CD4-positive, alpha-beta T cell (primary cell): ENCODE measurements around the gene ATP8B3. TPM values are rescaled to one million over a fixed set of nuclear protein-coding genes. Genes with fewer than 3 reads are reported as not detected.
A peak's percentile ranks its signal among the peaks of the same experiment; 100 is the strongest.
"Not testable (repeated sequence)": the region's sequence is repeated elsewhere in the genome, so short reads cannot be mapped to it uniquely, and the experiment has no call there.

ENCODE experiments used
- ATAC-seq: fragments of 200-7000 bp; cut with Tn5 transposase; one replicate; pipeline ENCODE4 v1.10.0; 2022; ENCODE audit warnings: mild to moderate bottlenecking; ENCODE audit not compliant: poor library complexity
- CTCF ChIA-PET: fragments of 350-600 bp; sonication (Branson Sonifier 250); formaldehyde crosslinking; loops from one replicate; lab custom pipeline; 2021; ENCODE audit warnings: antibody characterized with exemption, inconsistent platforms; lab: Charles Lee
- POLR2A ChIA-PET: fragments of 350-600 bp; sonication (Branson Sonifier 250); formaldehyde crosslinking; loops from one replicate; lab custom pipeline; 2021; ENCODE audit warnings: antibody characterized with exemption, inconsistent platforms; lab: Charles Lee
- DNase-seq, 14 experiments: peaks; one replicate each; pipeline ENCODE4 v3.0.0-alpha.2; 2013 to 2020; ENCODE audit warnings: mixed read lengths in 2 of 14
- H3K27ac ChIP-seq, 2 donors: one replicate each; pipeline versions ENCODE4 v1.5.1 to v1.7.0; 2013; ENCODE audit warnings: low read length in 2 of 2, low read depth in 1 of 2, mild to moderate bottlenecking in 1 of 2
- H3K27me3 ChIP-seq, 2 experiments: 1 replicate in 1 of 2; 2 replicates in 1 of 2; pipeline versions ENCODE4 v1.6.1 to v1.7.0; 2013; ENCODE audit warnings: low read length in 2 of 2, control low read depth in 1 of 2, mild to moderate bottlenecking in 1 of 2, moderate library complexity in 1 of 2; ENCODE audit not compliant: insufficient read depth in 2 of 2, control insufficient read depth in 1 of 2
- H3K36me3 ChIP-seq: one replicate; pipeline ENCODE4 v1.6.1; 2013; ENCODE audit warnings: low read length, control low read depth; ENCODE audit not compliant: insufficient read depth
- H3K4me1 ChIP-seq: one replicate; pipeline ENCODE4 v1.6.1; 2013; ENCODE audit warnings: low read length, control low read depth; ENCODE audit not compliant: insufficient read depth
- H3K4me3 ChIP-seq: one replicate; pipeline ENCODE4 v1.5.1; 2013; ENCODE audit warnings: mild to moderate bottlenecking, low read length, moderate library complexity
- H3K9me3 ChIP-seq, 2 experiments: 1 replicate in 1 of 2; 2 replicates in 1 of 2; pipeline versions ENCODE4 v1.6.1 to v1.7.0; 2013; ENCODE audit warnings: low read length in 2 of 2, mild to moderate bottlenecking in 2 of 2, control low read depth in 1 of 2, moderate library complexity in 1 of 2; ENCODE audit not compliant: control insufficient read depth in 1 of 2, insufficient read depth in 1 of 2
- H3K27ac Mint-ChIP-seq: one replicate; pipeline ENCODE4 v1.8.0; 2020; ENCODE audit warnings: mixed read lengths
- H3K27me3 Mint-ChIP-seq: one replicate; pipeline ENCODE4 v1.8.0; 2021; ENCODE audit warnings: mixed read lengths
- H3K36me3 Mint-ChIP-seq: one replicate; pipeline ENCODE4 v1.8.0; 2021; ENCODE audit warnings: low read depth, mixed read lengths
- H3K4me1 Mint-ChIP-seq: one replicate; pipeline ENCODE4 v1.8.0; 2021; ENCODE audit warnings: low read depth, mixed read lengths
- H3K4me3 Mint-ChIP-seq: one replicate; pipeline ENCODE4 v1.8.0; 2020; ENCODE audit warnings: mild to moderate bottlenecking, mixed read lengths
- H3K9me3 Mint-ChIP-seq: one replicate; pipeline ENCODE4 v1.8.0; 2020; ENCODE audit warnings: mixed read lengths
- intact Hi-C, 2 experiments: fragments of 100-400 bp; cut with DNase I in 1 of 2; cut with micrococcal nuclease in 1 of 2; formaldehyde crosslinking; loops; one replicate each; pipeline versions ENCODE4 v1.15.1 to v1.9.0; 2023 to 2025; cut with DNase I, micrococcal nuclease
- total RNA-seq, 174 experiments: library from RNA in 2 of 174; stranded (reverse) in 2 of 174; gene quantifications; one replicate each; pipeline ENCODE4 v1.2.3 and lab custom pipeline; 2021 to 2026
- TF ChIP-seq, protein P1 (sequence below): fragments of 200-600 bp; IDR thresholded peaks from one replicate; pipeline ENCODE4 v1.8.0; 2022; ENCODE audit warnings: antibody characterized with exemption, mild to moderate bottlenecking

ATP8B3 gene
- total RNA-seq, 2 experiments from 2014 or later, result 2.5 to 3.2 TPM

GRCh38 chr19:1799695-1800342, 12.3 kb downstream of the ATP8B3 start:
- H3K36me3 ChIP-seq, result peaks cover under 1% of the 10 kb centered on the region
- peak in 1 of 14 experiments; percentile 21 for DNase-seq
- H3K9me3 ChIP-seq, result no peaks in the 10 kb centered on the region
- no peak overlapping the region for H3K27ac ChIP-seq
- H3K4me3 Mint-ChIP-seq, result no peak overlapping the region
- no peaks in the 10 kb centered on the region for H3K4me1 Mint-ChIP-seq
- H3K27me3 Mint-ChIP-seq, result peaks cover 7% of the 10 kb centered on the region
- ChIA-PET POLR2A (no interaction called here), CTCF (interaction anchor here (0.6 kb wide), 1 partner anchor 285 kb away, joined by 3 read pairs; no protein-coding TSS in a partner anchor)
- H3K27me3 ChIP-seq, result peaks cover 6 to 10% of the 10 kb centered on the region in 2 experiments
- H3K36me3 Mint-ChIP-seq, result no peaks in the 10 kb centered on the region
- no peak for ATAC-seq
- H3K27ac Mint-ChIP-seq, result no peak overlapping the region
- peaks cover 7% of the 10 kb centered on the region for H3K4me1 ChIP-seq
- TF ChIP-seq, protein P1, sequence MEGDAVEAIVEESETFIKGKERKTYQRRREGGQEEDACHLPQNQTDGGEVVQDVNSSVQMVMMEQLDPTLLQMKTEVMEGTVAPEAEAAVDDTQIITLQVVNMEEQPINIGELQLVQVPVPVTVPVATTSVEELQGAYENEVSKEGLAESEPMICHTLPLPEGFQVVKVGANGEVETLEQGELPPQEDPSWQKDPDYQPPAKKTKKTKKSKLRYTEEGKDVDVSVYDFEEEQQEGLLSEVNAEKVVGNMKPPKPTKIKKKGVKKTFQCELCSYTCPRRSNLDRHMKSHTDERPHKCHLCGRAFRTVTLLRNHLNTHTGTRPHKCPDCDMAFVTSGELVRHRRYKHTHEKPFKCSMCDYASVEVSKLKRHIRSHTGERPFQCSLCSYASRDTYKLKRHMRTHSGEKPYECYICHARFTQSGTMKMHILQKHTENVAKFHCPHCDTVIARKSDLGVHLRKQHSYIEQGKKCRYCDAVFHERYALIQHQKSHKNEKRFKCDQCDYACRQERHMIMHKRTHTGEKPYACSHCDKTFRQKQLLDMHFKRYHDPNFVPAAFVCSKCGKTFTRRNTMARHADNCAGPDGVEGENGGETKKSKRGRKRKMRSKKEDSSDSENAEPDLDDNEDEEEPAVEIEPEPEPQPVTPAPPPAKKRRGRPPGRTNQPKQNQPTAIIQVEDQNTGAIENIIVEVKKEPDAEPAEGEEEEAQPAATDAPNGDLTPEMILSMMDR, result no peak
- intact Hi-C loops, result loop anchor here (5.0 to 10.0 kb wide), 2 partner anchors 253 to 255 kb away; no protein-coding TSS in a partner anchor
- no peaks in the 10 kb centered on the region for H3K9me3 Mint-ChIP-seq
- no peak overlapping the region for H3K4me3 ChIP-seq

GRCh38 chr19:1797313-1797712, 14.8 kb downstream of the ATP8B3 start:
- H3K9me3 ChIP-seq, H3K9me3 Mint-ChIP-seq, H3K36me3 ChIP-seq, H3K27ac Mint-ChIP-seq, CTCF ChIA-PET, H3K4me3 Mint-ChIP-seq, H3K4me3 ChIP-seq, ATAC-seq, POLR2A ChIA-PET, H3K4me1 Mint-ChIP-seq, H3K4me1 ChIP-seq, DNase-seq, H3K36me3 Mint-ChIP-seq, H3K27ac ChIP-seq: not testable (repeated sequence)
- intact Hi-C loops, result loop anchor here (5.0 to 10.0 kb wide), 2 partner anchors 250 to 253 kb away; no protein-coding TSS in a partner anchor
- peaks cover 14% of the 10 kb centered on the region for H3K27me3 Mint-ChIP-seq
- peaks cover 6 to 10% of the 10 kb centered on the region in 2 experiments for H3K27me3 ChIP-seq

DNA sequence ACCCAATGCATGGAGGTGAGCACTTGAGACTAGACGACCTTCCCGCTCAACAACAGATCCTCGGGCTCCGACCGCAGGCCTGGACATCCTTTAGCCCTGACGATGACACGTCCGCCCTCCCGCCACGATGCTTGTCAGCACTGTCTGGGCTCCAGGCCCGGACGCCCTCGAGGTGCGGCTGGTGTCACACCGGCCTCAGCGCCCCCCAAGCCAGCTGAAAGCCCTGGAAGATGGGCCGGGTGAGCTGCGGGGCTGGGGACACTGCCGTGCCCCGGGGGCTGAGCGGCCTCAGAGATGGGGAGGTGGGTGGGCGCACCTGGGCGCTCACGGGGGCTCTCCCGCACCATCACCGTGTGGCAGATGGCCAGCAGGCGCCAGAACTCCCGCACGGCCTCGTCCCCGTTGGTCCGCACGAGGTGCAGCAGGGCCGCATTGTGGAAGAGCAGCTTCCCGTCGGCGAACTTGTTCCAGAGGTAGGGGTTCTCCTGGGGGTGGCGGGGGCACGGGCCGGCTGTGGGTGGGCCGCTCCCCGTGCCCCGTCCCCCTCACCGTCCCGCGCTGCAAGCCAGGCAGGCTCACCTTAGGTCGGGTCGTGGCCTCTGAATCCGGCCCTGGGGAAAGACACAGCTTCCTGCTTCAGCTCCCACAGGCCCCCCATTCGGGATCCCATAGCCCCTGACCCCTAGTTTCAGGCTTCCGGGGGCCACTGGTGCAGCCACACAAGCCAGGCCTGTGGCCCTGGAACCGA, 15.5 kb downstream of the ATP8B3 start:
- DNase-seq (peak in 1 of 14 experiments; percentile 26), ATAC-seq (no peak)
- Mint-ChIP-seq H3K4me3 (no peak overlapping the region), H3K36me3 (no peaks in the 10 kb centered on the region), H3K9me3 (no peaks in the 10 kb centered on the region), H3K4me1 (no peaks in the 10 kb centered on the region), H3K27ac (no peak overlapping the region), H3K27me3 (peaks cover 14% of the 10 kb centered on the region)
- POLR2A ChIA-PET, result no interaction called here
- H3K36me3 ChIP-seq, result no peaks in the 10 kb centered on the region
- peaks cover 6 to 12% of the 10 kb centered on the region in 2 experiments for H3K27me3 ChIP-seq
- H3K4me3 ChIP-seq, result no peak overlapping the region
- peaks cover 7% of the 10 kb centered on the region for H3K4me1 ChIP-seq
- CTCF ChIA-PET, result interaction anchor here (1.1 kb wide), 1 partner anchor 30 kb away, joined by 3 read pairs; no protein-coding TSS in a partner anchor
- intact Hi-C loops, result loop anchor here (5.0 to 10.0 kb wide), 2 partner anchors 249 to 252 kb away; no protein-coding TSS in a partner anchor
- TF ChIP-seq, protein P1, result no peak
- no peak overlapping the region for H3K27ac ChIP-seq
- no peaks in the 10 kb centered on the region for H3K9me3 ChIP-seq
